Gastroesophageal sphincter (tissue), 3 donors: ENCODE results near the gene CACNA1F.

ENCODE experiments used
- CTCF ChIP-seq, 4 experiments: fragments of 200-600 bp in 2 of 4; fragments of 450-650 bp in 2 of 4; sonication (generic) in 1 of 4; IDR thresholded peaks; one replicate each; pipeline ENCODE4 v1.5.1; 2017 to 2019; ENCODE audit warnings: antibody characterized with exemption in 4 of 4, mild to moderate bottlenecking in 2 of 4, moderate library complexity in 2 of 4
- POLR2A ChIP-seq, 2 donors: fragments of 450-650 bp; IDR thresholded peaks; one replicate each; pipeline ENCODE4 v1.6.1; 2017; ENCODE audit warnings: antibody characterized with exemption in 2 of 2, mild to moderate bottlenecking in 2 of 2, moderate library complexity in 1 of 2

GRCh38 chrX:49177338-49177833 lies 55.8 kb downstream of the CACNA1F start:
- TF ChIP-seq CTCF (IDR thresholded peaks at IDR 0.05) (peak in 1 of 4 experiments; percentile 19), POLR2A (IDR thresholded peaks at IDR 0.05) (no peak)
